ENCODE results near the gene ACTG1.

ACTG1 gene

GRCh38 chr17:81494626-81495377 lies 17.8 kb downstream of the ACTG1 start:
- DNase-seq (ENCODE audit: low read depth) = no peak

DNA sequence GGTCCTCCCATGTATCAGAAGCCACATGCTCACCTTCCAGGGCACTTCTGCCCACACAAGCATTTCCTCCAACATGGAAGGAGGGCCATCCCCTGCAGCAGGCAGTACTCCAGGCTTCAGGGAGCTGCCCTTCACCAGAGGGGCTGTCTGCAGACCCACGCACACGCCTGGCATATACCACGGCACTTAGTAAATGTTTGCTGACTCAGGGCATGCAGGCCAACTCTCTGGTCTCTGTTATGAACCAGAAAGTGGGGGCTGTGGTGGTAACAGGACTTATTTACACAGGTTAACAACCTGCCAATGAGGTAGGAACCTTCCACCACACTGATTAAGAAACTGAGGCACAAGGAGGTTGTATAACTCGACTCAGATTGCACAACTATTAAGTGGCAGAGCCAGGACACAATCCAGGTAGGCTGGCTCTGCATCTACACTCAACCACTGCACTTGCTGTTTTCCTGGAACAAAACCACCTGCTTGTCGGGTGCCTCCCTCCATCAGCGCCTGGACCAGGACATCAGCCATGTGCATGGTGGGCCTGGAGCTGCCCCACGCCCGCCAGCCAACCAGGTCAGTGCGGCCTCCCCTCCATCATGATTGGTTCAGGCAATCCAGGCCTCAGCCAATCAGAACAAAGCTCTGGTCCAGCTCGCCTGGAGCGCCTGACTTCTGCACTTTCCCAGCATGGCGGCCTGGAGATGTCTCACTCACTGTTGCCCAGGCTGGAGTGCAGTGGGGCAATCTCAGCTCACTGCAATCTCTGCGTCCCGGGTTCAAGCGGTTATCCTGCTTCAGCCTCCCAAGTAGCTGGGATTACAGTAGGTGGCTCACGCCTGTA lies 19.2 kb downstream of the ACTG1 start:
- no peak for DNase-seq (ENCODE audit: low read depth)

GRCh38 chr17:81492706-81493105 lies 19.9 kb downstream of the ACTG1 start:
- no peak for DNase-seq (ENCODE audit: low read depth)

DNA sequence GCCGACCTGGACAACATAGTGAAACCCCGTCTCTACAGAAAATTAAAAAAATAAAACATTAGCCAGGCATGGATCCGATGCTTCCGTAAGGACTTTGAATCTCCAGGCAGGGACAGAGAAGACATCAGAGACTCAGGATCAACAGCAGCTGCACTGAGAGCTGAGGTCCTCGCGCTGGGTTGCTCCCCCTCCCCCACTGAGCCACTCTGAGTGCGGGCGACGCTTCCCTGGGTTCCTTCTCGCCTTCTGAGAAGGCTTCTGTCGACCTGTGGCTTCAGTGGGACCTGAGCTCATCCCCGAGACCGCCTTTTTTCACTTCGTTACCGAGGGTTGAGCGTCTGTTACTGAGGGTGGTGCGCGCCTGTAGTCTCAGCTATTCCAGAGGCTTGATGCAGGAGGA lies 20.4 kb downstream of the ACTG1 start:
- DNase-seq (ENCODE audit: low read depth) = no peak

- no peak for DNase-seq (ENCODE audit: low read depth)
Observed at GRCh38 chr17:81491761-81492160, 20.8 kb downstream of the ACTG1 start.

DNA sequence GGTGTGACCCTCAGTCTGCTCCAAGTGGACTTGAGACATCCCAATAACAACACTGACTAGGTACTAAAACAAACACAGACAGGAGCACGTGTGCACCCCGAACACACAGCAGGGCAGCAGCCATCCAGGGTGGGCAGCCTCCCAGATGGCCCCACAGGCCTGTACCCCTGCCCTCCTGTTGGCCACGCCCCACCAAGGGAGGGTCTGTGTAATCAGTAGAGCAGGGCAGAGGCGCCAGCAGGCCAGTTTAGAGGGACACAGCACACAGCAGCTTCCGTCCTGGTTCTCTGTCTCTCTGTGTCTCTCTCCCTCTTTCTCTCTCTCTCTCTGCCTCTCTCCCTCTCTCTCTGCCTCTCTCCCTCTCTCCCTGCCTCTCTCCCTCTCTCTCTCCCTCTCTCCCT lies 21.4 kb downstream of the ACTG1 start:
- no peak for DNase-seq (ENCODE audit: low read depth)

- no peak for DNase-seq (ENCODE audit: low read depth)
Observed at GRCh38 chr17:81489998-81490992, 22.3 kb downstream of the ACTG1 start.

DNA sequence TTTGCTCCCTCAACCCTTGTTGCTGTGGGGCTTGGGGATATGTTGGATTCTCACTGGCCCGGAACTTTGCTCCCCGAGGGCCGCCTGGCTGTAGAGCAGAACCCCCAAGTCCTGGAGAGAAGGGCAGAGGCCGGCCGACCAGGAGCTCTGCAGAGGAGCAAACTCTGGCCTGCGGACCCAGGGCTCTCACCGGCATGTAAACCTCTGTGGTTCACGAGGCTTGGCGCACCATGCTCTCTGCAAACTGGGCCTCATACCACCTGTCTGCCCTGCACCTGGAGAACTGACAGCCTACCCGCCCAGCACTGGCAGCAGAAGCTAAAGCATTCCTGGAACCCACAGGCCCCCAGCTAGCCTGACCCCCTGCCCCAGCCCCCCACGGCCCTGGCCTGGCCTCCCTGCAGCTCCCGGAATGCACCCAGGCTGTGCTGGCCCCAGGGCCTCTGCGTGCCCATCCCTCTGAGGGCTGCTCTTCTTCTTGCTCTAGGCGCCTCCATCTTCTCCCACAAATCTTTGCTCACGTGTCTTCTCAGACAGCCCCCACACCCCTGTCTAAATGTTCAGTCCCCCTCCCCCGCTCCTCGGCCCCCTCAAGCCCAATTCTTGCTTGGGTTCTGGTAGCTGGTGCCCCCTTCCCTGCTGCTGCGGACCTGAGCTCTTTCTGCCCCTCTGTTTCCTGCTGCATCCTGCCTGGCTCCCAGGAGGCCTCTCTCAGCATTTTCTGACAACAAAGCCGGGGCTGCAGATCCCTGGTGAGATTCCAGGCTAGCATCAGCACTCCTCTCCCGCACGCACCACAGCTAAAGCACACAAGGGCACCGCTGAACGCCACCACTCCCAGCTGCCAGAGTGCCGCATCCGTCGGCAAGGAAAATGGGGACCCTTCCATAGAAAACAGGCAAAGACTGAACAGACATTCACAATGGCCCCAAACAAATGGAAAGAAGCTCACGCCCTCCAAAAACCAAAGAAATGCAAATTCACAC lies 23.3 kb downstream of the ACTG1 start:
- no peak for DNase-seq (ENCODE audit: low read depth)

DNA sequence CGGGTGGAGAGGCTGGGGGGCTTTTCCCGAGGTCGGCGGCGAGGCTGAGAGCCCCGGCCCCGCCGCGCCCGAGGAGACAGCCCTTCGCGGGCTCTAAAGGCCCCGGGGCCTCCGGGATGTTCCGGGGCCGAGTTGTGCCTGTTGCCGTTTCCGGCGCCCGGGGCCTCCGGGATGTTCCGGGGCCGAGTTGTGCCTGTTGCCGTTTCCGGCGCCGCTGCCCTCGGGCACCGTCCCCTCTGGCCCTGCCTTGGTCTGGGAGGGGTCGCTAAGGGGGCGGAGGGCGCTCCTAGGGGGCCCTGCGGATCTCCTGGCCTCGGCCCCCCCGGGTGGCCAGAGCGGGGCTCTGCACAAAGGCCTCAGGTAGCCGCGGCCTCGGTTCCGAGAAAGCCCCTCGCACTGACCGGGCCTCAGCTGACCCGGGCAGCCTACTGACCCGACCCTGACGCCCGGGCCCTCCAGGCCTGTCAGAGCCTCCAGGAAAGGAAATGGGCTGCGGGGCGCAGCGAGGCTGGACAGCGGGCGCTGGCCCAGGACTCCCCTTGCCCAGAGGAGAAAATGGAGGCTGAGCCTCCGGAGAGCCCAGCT lies 24.2 kb downstream of the ACTG1 start:
- no peak for DNase-seq (ENCODE audit: low read depth)

- DNase-seq (ENCODE audit: low read depth) = peak; percentile 84
Observed at GRCh38 chr17:81487487-81488275, 24.9 kb downstream of the ACTG1 start.

DNA sequence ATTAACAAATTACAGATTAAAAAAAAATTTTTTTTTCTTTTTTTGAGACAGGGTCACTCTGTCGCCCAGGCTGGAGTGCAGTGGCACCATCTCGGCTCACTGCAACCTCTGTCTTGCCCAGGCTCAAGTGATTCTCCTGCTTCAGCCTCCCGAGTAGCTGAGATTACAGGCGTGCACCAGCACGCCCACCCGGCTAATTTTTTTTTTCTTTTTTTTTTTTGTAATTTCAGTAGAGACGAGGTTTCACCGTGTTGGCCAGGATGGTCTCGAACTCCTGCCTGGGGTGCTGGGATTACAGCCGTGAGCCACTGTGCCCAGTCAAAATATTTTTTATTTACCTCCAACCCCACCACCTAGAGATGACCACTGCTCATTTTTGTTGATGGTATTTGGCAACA lies 25.5 kb downstream of the ACTG1 start:
- DNase-seq (ENCODE audit: low read depth) = no peak

- DNase-seq (ENCODE audit: low read depth) = no peak
Observed at GRCh38 chr17:81486199-81486810, 26.3 kb downstream of the ACTG1 start.

GRCh38 chr17:81484195-81484979 lies 28.2 kb downstream of the ACTG1 start:
- peak; percentile 93 for DNase-seq (ENCODE audit: low read depth)

DNA sequence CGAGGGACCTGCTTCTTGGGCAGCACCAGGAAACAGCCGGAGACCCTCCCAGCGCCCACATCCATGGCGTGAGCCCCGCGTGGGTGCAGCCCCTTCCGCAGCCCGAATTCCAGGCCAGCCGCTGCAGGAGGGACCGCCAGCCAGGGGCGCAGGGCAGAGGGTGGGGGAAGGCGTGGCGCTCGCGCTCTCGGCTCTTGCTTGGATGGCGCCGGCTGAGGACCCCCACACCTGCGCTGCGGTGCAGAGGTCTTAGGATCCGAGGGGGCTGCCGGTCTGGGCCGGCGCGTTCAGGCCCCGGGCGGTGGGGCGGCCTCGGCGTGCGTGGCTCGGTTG lies 28.8 kb downstream of the ACTG1 start:
- no peak for DNase-seq (ENCODE audit: low read depth)

GRCh38 chr17:81483085-81483861 lies 29.3 kb downstream of the ACTG1 start:
- no peak for DNase-seq (ENCODE audit: low read depth)

DNA sequence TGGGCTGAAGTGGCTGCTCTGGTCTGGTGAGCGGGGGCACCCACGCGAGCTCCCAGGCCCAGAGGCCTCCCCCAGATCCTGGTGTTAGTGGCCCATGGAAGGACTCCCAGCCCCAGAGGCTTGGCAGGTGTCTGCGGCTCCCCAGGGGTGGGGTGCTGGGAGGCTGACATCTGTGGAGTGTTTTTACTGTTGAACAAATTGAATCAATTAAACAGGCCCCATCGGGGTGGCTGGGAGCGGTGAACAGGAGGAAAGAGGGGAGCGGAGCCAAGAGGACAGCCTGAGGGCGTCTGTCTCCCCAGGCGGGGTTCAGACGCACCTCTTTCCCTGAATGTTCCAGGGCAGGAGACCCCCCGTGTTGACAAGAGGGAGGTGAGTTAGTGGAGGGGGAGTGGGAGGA lies 29.9 kb downstream of the ACTG1 start:
- DNase-seq (ENCODE audit: low read depth) = no peak

- no peak for DNase-seq (ENCODE audit: low read depth)
Observed at GRCh38 chr17:81481815-81482505, 30.6 kb downstream of the ACTG1 start.
